Kidney epithelial cell (primary cell): ENCODE results near the gene SORCS2. TPM values are rescaled to one million over a fixed set of nuclear protein-coding genes. Genes with fewer than 3 reads are reported as not detected.

Experiments used
- DNase-seq: peaks from one replicate; pipeline ENCODE4 v3.0.0-alpha.2; 2010; ENCODE audit warnings: low read depth
- H3K27me3 ChIP-seq: 2 replicates; pipeline ENCODE4 v1.6.0; 2011; ENCODE audit warnings: low read length; ENCODE audit not compliant: control insufficient read depth, insufficient read depth
- H3K36me3 ChIP-seq: 2 replicates; pipeline ENCODE4 v1.5.1; 2011; ENCODE audit warnings: low read length; ENCODE audit not compliant: control insufficient read depth, insufficient read depth
- H3K4me3 ChIP-seq: 2 replicates; pipeline ENCODE4 v1.5.1; 2011; ENCODE audit warnings: low read depth, mild to moderate bottlenecking, control low read depth, low read length
- CTCF ChIP-seq: IDR thresholded peaks from 2 replicates; pipeline ENCODE4 v1.5.1; 2011; ENCODE audit warnings: mild to moderate bottlenecking, moderate library complexity, low read length, control low read depth, inconsistent platforms; ENCODE audit not compliant: insufficient read depth, poor library complexity, severe bottlenecking
- total RNA-seq: library from RNA; depleted of rRNA; stranded (reverse); fragments of >200 nt; gene quantifications from 2 replicates; pipeline ENCODE4 v1.2.3, GENCODE V29; 2015

The SORCS2 gene
- total RNA-seq, 1 donor from 2014 or later = 1.4 TPM

GRCh38 chr4:7320206-7320797, 128.0 kb downstream of the SORCS2 start:
- H3K27me3 ChIP-seq = no peaks in the 10 kb centered on the region
- no peak overlapping the region for H3K4me3 ChIP-seq
- H3K36me3 ChIP-seq = no peaks in the 10 kb centered on the region
- DNase-seq = no peak
- TF ChIP-seq CTCF = no peak

GRCh38 chr4:7322166-7322991, 130.0 kb downstream of the SORCS2 start:
- Histone ChIP-seq H3K4me3 (no peak overlapping the region), H3K27me3 (peaks cover 4% of the 10 kb centered on the region), H3K36me3 (no peaks in the 10 kb centered on the region)
- DNase-seq = no peak
- TF ChIP-seq CTCF = no peak

GRCh38 chr4:7323461-7323871, 131.1 kb downstream of the SORCS2 start:
- Histone ChIP-seq H3K4me3 (no peak overlapping the region), H3K36me3 (no peaks in the 10 kb centered on the region), H3K27me3 (peaks cover 4% of the 10 kb centered on the region)
- TF ChIP-seq CTCF = no peak
- DNase-seq = no peak

GRCh38 chr4:7323872-7324650, 131.7 kb downstream of the SORCS2 start:
- TF ChIP-seq CTCF = no peak
- H3K27me3 ChIP-seq = peaks cover 4% of the 10 kb centered on the region
- H3K36me3 ChIP-seq = no peaks in the 10 kb centered on the region
- DNase-seq = no peak
- H3K4me3 ChIP-seq = no peak overlapping the region

GRCh38 chr4:7324651-7325121, 132.3 kb downstream of the SORCS2 start:
- Histone ChIP-seq H3K27me3 (peaks cover 4% of the 10 kb centered on the region), H3K4me3 (no peak overlapping the region), H3K36me3 (no peaks in the 10 kb centered on the region)
- TF ChIP-seq CTCF = no peak
- DNase-seq = no peak
